Osteoblast (primary cell): ENCODE data around the gene KIF7. TPM values are rescaled to one million over a fixed set of nuclear protein-coding genes. Genes with fewer than 3 reads are reported as not detected.

ENCODE experiments used
- DNase-seq: peaks from one replicate; pipeline ENCODE4 v3.0.0; 2011; ENCODE audit warnings: low spot score, mixed read lengths; ENCODE audit not compliant: insufficient read length; ENCODE audit errors: missing footprints
- H2AFZ ChIP-seq: 2 replicates; pipeline ENCODE4 v1.6.0; 2011; ENCODE audit warnings: mild to moderate bottlenecking, low read length
- H3K27ac ChIP-seq: 2 replicates; pipeline ENCODE4 v1.5.1; 2011; ENCODE audit warnings: mild to moderate bottlenecking, low read depth, low read length, moderate library complexity
- H3K27me3 ChIP-seq: 2 replicates; pipeline ENCODE4 v1.6.0; 2012; ENCODE audit warnings: mild to moderate bottlenecking, control low read depth, inconsistent platforms, low read length, moderate library complexity; ENCODE audit not compliant: insufficient read depth
- H3K36me3 ChIP-seq: 2 replicates; pipeline ENCODE4 v1.5.1; 2011; ENCODE audit warnings: mild to moderate bottlenecking, low read length, control low read depth, moderate library complexity; ENCODE audit not compliant: insufficient read depth
- H3K4me1 ChIP-seq: 2 replicates; pipeline ENCODE4 v1.5.1; 2011; ENCODE audit warnings: mild to moderate bottlenecking, low read length, control low read depth, moderate library complexity; ENCODE audit not compliant: insufficient read depth
- H3K4me2 ChIP-seq: 2 replicates; pipeline ENCODE4 v1.6.0; 2011; ENCODE audit warnings: mild to moderate bottlenecking, low read length; ENCODE audit not compliant: insufficient read depth
- H3K4me3 ChIP-seq: fragments of 200-600 bp; sonication (generic); 3 replicates; pipeline ENCODE4 v1.5.1; 2012; ENCODE audit warnings: mild to moderate bottlenecking, low read length, inconsistent platforms; ENCODE audit not compliant: insufficient read depth
- H3K79me2 ChIP-seq: 2 replicates; pipeline ENCODE4 v1.6.0; 2012; ENCODE audit warnings: mild to moderate bottlenecking, low read length, control low read depth, inconsistent platforms; ENCODE audit not compliant: insufficient read depth
- H3K9me3 ChIP-seq: 2 replicates; pipeline ENCODE4 v1.5.1; 2011; ENCODE audit warnings: low read depth, low read length, control low read depth
- H4K20me1 ChIP-seq: 2 replicates; pipeline ENCODE4 v1.6.0; 2012; ENCODE audit warnings: mild to moderate bottlenecking, low read length, control low read depth; ENCODE audit not compliant: insufficient read depth
- total RNA-seq: library from RNA; depleted of rRNA; stranded (reverse); fragments of >200 nt; gene quantifications from 2 replicates; pipeline ENCODE4 v1.2.3, GENCODE V29; 2012
- TF ChIP-seq, protein P1 (sequence below): IDR thresholded peaks from 2 replicates; pipeline ENCODE4 v1.5.1; 2011; ENCODE audit warnings: mild to moderate bottlenecking, low read depth, low read length, moderate library complexity; ENCODE audit errors: extremely low read depth

Gene KIF7
- total RNA-seq, 1 donor: 12.3 TPM

GRCh38 chr15:89615135-89615534, 40.1 kb downstream of the KIF7 start:
- no peaks in the 10 kb centered on the region for H3K9me3 ChIP-seq
- H3K4me1 ChIP-seq: no peaks in the 10 kb centered on the region
- H4K20me1 ChIP-seq: no peaks in the 10 kb centered on the region
- H3K4me3 ChIP-seq: no peak overlapping the region
- H3K27me3 ChIP-seq: no peaks in the 10 kb centered on the region
- no peak for DNase-seq
- H2AFZ ChIP-seq: no peak overlapping the region
- H3K4me2 ChIP-seq: no peak overlapping the region
- TF ChIP-seq, protein P1, sequence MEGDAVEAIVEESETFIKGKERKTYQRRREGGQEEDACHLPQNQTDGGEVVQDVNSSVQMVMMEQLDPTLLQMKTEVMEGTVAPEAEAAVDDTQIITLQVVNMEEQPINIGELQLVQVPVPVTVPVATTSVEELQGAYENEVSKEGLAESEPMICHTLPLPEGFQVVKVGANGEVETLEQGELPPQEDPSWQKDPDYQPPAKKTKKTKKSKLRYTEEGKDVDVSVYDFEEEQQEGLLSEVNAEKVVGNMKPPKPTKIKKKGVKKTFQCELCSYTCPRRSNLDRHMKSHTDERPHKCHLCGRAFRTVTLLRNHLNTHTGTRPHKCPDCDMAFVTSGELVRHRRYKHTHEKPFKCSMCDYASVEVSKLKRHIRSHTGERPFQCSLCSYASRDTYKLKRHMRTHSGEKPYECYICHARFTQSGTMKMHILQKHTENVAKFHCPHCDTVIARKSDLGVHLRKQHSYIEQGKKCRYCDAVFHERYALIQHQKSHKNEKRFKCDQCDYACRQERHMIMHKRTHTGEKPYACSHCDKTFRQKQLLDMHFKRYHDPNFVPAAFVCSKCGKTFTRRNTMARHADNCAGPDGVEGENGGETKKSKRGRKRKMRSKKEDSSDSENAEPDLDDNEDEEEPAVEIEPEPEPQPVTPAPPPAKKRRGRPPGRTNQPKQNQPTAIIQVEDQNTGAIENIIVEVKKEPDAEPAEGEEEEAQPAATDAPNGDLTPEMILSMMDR: no peak
- no peaks in the 10 kb centered on the region for H3K79me2 ChIP-seq
- no peak overlapping the region for H3K27ac ChIP-seq
- peaks cover 19% of the 10 kb centered on the region for H3K36me3 ChIP-seq

DNA sequence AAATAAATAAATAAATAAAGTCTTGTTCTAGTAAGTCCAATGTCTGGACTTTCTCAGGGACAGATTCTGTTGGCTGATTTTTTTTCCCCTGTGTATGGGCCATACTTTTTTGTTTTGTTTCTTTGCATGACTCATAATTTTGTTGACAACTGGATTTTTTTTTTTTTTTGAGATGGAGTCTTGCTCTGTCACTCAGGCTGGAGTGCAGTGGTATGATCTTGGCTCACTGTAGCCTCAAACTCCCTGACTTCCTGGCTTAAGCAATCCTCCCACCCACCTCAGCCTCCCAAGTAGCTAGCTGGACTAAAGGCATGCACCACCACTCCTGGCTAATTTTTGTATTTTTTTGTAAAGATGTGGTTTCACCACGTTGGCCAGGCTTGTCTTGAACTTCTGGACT, 41.1 kb downstream of the KIF7 start:
- Histone ChIP-seq H3K79me2 (no peaks in the 10 kb centered on the region), H3K9me3 (no peaks in the 10 kb centered on the region), H3K4me1 (no peaks in the 10 kb centered on the region), H3K36me3 (peaks cover 19% of the 10 kb centered on the region), H3K27me3 (no peaks in the 10 kb centered on the region), H3K4me2 (no peak overlapping the region), H4K20me1 (no peaks in the 10 kb centered on the region), H3K27ac (no peak overlapping the region), H3K4me3 (no peak overlapping the region), H2AFZ (no peak overlapping the region)
- no peak for DNase-seq
- TF ChIP-seq, protein P1: no peak

- H3K4me3 ChIP-seq: no peak overlapping the region
- DNase-seq: no peak
- no peaks in the 10 kb centered on the region for H3K79me2 ChIP-seq
- no peak overlapping the region for H2AFZ ChIP-seq
- no peaks in the 10 kb centered on the region for H3K9me3 ChIP-seq
- H3K27me3 ChIP-seq: no peaks in the 10 kb centered on the region
- TF ChIP-seq, protein P1: no peak
- H3K27ac ChIP-seq: no peak overlapping the region
- H3K36me3 ChIP-seq: peaks cover 12% of the 10 kb centered on the region
- no peaks in the 10 kb centered on the region for H4K20me1 ChIP-seq
- no peaks in the 10 kb centered on the region for H3K4me1 ChIP-seq
- H3K4me2 ChIP-seq: no peak overlapping the region
Observed at GRCh38 chr15:89613031-89613430, 42.2 kb downstream of the KIF7 start.

DNA sequence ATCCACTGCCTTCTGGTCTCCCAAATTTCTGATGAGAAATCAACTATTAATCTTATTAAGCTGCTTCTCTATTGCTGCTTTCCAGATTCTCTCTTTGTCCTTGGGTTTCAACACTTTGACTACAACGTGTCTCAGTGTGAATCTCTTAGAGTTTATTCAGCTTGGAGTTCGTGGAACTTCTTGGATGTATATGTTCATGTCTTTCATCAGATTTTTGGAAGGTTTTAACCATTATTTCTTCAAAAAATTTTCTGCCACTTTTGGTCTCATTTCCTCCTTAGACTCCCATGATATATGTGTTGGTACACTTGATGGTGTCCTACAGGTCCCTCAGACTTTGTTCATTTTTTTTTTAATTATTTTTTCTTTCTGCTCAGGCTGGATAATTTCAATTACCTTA, 44.0 kb downstream of the KIF7 start:
- H3K4me3 ChIP-seq: no peak overlapping the region
- H3K27me3 ChIP-seq: no peaks in the 10 kb centered on the region
- H3K27ac ChIP-seq: no peak overlapping the region
- H3K79me2 ChIP-seq: no peaks in the 10 kb centered on the region
- no peaks in the 10 kb centered on the region for H4K20me1 ChIP-seq
- DNase-seq: no peak
- TF ChIP-seq, protein P1: no peak
- no peak overlapping the region for H2AFZ ChIP-seq
- H3K4me2 ChIP-seq: no peak overlapping the region
- no peaks in the 10 kb centered on the region for H3K4me1 ChIP-seq
- H3K36me3 ChIP-seq: peaks cover 11% of the 10 kb centered on the region
- H3K9me3 ChIP-seq: no peaks in the 10 kb centered on the region
